HepG2 (cell line): ENCODE measurements around the gene UBAC1. TPM values are rescaled to one million over a fixed set of nuclear protein-coding genes. Genes with fewer than 3 reads are reported as not detected.
"Not testable (repeated sequence)": the region's sequence is repeated elsewhere in the genome, so short reads cannot be mapped to it uniquely, and the experiment has no call there.

Source experiments
- ATAC-seq: fragments of 200-7000 bp; cut with Tn5 transposase; 3 replicates; pipeline ENCODE4 v1.9.1; 2020; ENCODE audit warnings: mild to moderate bottlenecking, moderate library complexity
- BruUV-seq: library from RNA; stranded (reverse); fragments of 400-500 nt; replicated peaks from 2 replicates; lab custom pipeline; 2021; lab: Mats Ljungman, UMichigan
- CTCF ChIA-PET: fragments of 300-600 bp; formaldehyde crosslinking; extraction: SDS; loops from one replicate; lab custom pipeline; 2021; ENCODE audit warnings: low total read pairs, inconsistent platforms, low intra/inter-chr PET ratio; lab: Yijun Ruan, JAX
- POLR2A ChIA-PET: fragments of 350-600 bp; sonication (Branson Sonifier 250); formaldehyde crosslinking; loops from one replicate; lab custom pipeline; 2020; ENCODE audit warnings: antibody characterized with exemption, inconsistent platforms; lab: Yijun Ruan, JAX
- DNase-seq: peaks from one replicate; pipeline ENCODE4 v3.0.0-alpha.2; 2015; ENCODE audit warnings: low spot score
- FAIRE-seq: peaks from 3 replicates; lab custom pipeline; 2011; peaks lifted over from hg19 to GRCh38; lab: Jason Lieb, UNC
- H2AFZ ChIP-seq: one replicate; pipeline ENCODE4 v1.6.1; 2011; ENCODE audit warnings: low read length, inconsistent platforms
- H3K27ac ChIP-seq: fragments of 300-600 bp; 3 replicates; pipeline ENCODE4 v1.8.0; 2011; ENCODE audit warnings: mixed run types, mild to moderate bottlenecking, mixed read lengths, low read length, inconsistent platforms; ENCODE audit not compliant: insufficient read depth; ENCODE audit errors: extremely low read length
- H3K27me3 ChIP-seq, 2 experiments: fragments of 200-600 bp in 1 of 2; 2 replicates in 1 of 2; 3 replicates in 1 of 2; pipeline versions ENCODE4 v1.6.0 to v1.8.0; 2011; ENCODE audit warnings: low read length in 2 of 2, mild to moderate bottlenecking in 2 of 2, moderate library complexity in 2 of 2, inconsistent platforms in 1 of 2; ENCODE audit not compliant: insufficient read depth in 2 of 2, control insufficient read depth in 1 of 2
- H3K36me3 ChIP-seq, 2 experiments: fragments of 200-600 bp in 1 of 2; replicated peaks in 1 of 2; 2 replicates in 1 of 2; 3 replicates in 1 of 2; pipeline versions ENCODE4 v1.5.1 to v1.8.0; 2011; ENCODE audit warnings: low read length in 2 of 2, inconsistent platforms in 1 of 2; ENCODE audit not compliant: insufficient read depth in 2 of 2, control insufficient read depth in 1 of 2
- H3K4me1 ChIP-seq: 2 replicates; pipeline ENCODE4 v1.5.1; 2012; ENCODE audit warnings: low read length, inconsistent platforms; ENCODE audit not compliant: insufficient read depth
- H3K4me2 ChIP-seq: 2 replicates; pipeline ENCODE4 v1.6.0; 2011; ENCODE audit warnings: low read depth, low read length, inconsistent platforms
- H3K4me3 ChIP-seq, 3 experiments: fragments of 200-600 bp in 1 of 3; sonication (generic), shearing (Covaris generic) in 1 of 3; replicated peaks in 1 of 3; 2 replicates each; pipeline ENCODE4 v1.5.1; 2011 to 2016; ENCODE audit warnings: low read length in 3 of 3, inconsistent platforms in 2 of 3, low read depth in 2 of 3, mild to moderate bottlenecking in 2 of 3, control low read depth in 1 of 3, mixed read lengths in 1 of 3; ENCODE audit not compliant: insufficient read depth in 1 of 3
- H3K79me2 ChIP-seq: one replicate; pipeline ENCODE4 v1.6.1; 2011; ENCODE audit warnings: low read length, inconsistent platforms; ENCODE audit not compliant: insufficient read depth
- H3K9ac ChIP-seq: 2 replicates; pipeline ENCODE4 v1.6.0; 2011; ENCODE audit warnings: mild to moderate bottlenecking, low read depth, low read length, inconsistent platforms; ENCODE audit not compliant: insufficient read depth
- H3K9me3 ChIP-seq: 2 replicates; pipeline ENCODE4 v1.5.1; 2012; ENCODE audit warnings: mild to moderate bottlenecking, low read length
- H4K20me1 ChIP-seq: 2 replicates; pipeline ENCODE4 v1.6.0; 2011; ENCODE audit warnings: inconsistent platforms, mild to moderate bottlenecking, low read length, moderate library complexity; ENCODE audit not compliant: insufficient read depth
- ATF7 ChIP-seq, 2 experiments: fragments of 450-650 bp in 1 of 2; sonication (generic) in 1 of 2; formaldehyde crosslinking in 1 of 2; IDR thresholded peaks; 2 replicates each; pipeline versions ENCODE4 v1.4.0 to v1.6.1; 2016 to 2020; ENCODE audit warnings: antibody characterized with exemption in 1 of 2, mild to moderate bottlenecking in 1 of 2, missing genetic modification reagents in 1 of 2
- CREB1 ChIP-seq, 2 experiments: fragments of 450-650 bp in 1 of 2; IDR thresholded peaks; 2 replicates each; pipeline ENCODE4 v1.6.1; 2016 to 2017; ENCODE audit warnings: control low read depth in 1 of 2, mild to moderate bottlenecking in 1 of 2, missing compliant biosample characterization in 1 of 2, missing genetic modification characterization in 1 of 2
- ZNF142 ChIP-seq: sonication (generic); formaldehyde crosslinking; IDR thresholded peaks from 2 replicates; pipeline ENCODE4 v1.4.0; 2020; ENCODE audit warnings: missing genetic modification reagents
- WGBS: methylation state at CpG from one replicate; pipeline ENCODE4 v1.1.6; 2017; ENCODE audit warnings: low lambda C conversion rate; 5-methylcytosine and 5-hydroxymethylcytosine counted together
- in situ Hi-C: cut with HindIII; loops from 2 replicates; pipeline ENCODE4 v1.10.0; 2017; ENCODE audit warnings: low pct_unique_long_range_greater_than_20kb; ENCODE audit not compliant: extremely low pct_ligation_motif_present
- intact Hi-C: fragments of 100-400 bp; cut with micrococcal nuclease; formaldehyde crosslinking; loops from one replicate; pipeline ENCODE4 v1.10.0; 2022; ENCODE audit not compliant: unreplicated experiment
- polyA plus RNA-seq, 8 experiments: library from polyadenylated mRNA; depleted of rRNA in 3 of 8; stranded (reverse) in 7 of 8; unstranded in 1 of 8; fragments of >200 nt; fragmentation: Illumina TruSeq in 4 of 8; extraction: Trizol in 4 of 8; gene quantifications; 2 replicates each; pipeline versions ENCODE4 v1.2.1 to v1.2.3, GENCODE V29; 2011 to 2016; ENCODE audit warnings: low read depth in 4 of 8, missing spikeins in 1 of 8, mixed read lengths in 1 of 8; ENCODE audit not compliant: insufficient read depth in 1 of 8
- total RNA-seq, 5 experiments: library from RNA; depleted of rRNA; stranded (reverse); fragments of >200 nt; fragmentation: Illumina TruSeq; extraction: Trizol; gene quantifications; 2 replicates each; pipeline ENCODE4 v1.2.3, GENCODE V29; 2016; ENCODE audit warnings: low read depth in 1 of 5

UBAC1 gene
- total and polyA plus RNA-seq, 2 of the 13 experiments (the other 11 are each of a cell fraction or from before 2014, with no cell fraction given) = 32.2 to 34.1 TPM

DNA sequence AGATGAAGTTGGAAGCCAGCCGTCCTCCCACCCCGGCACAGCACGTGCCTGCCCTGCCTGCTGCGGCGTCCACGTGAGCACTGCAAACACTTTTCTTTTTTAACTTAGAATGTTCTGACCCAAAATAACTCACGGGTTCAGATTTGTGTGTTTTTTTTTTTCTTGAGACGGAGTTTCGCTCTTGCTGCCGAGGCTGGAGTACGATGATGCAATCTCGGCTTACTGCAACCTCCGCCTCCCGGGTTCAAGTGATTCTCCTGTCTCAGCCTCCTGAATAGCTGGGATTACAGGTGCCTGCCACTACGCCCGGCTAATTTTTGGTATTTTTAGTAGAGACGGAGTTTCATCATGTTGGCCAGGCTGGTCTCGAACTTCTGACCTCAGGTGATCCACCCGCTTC, 14.1 kb downstream of the UBAC1 start:
- POLR2A ChIA-PET = not testable (repeated sequence)

GRCh38 chr9:135946392-135946994, 14.7 kb downstream of the UBAC1 start:
- CTCF ChIA-PET = no interaction called here
- TF ChIP-seq ZNF142 (CRISPR knock-in tag) = no peak
- no peak for TF ChIP-seq CREB1 (IDR thresholded peaks at IDR 0.05)
- TF ChIP-seq CREB1 (CRISPR knock-in tag; IDR thresholded peaks at IDR 0.05) = no peak
- H3K9ac ChIP-seq = no peak overlapping the region
- in situ Hi-C loops (no loop called here), intact Hi-C loops (no loop called here)
- POLR2A ChIA-PET = no interaction called here
- no peaks in the 10 kb centered on the region for H4K20me1 ChIP-seq
- no peaks in the 10 kb centered on the region for H3K9me3 ChIP-seq
- no peaks in the 10 kb centered on the region for H3K27me3 ChIP-seq
- H3K4me2 ChIP-seq = no peak overlapping the region
- no peak overlapping the region for H3K4me3 ChIP-seq
- ATAC-seq = no peak
- H3K4me1 ChIP-seq = no peaks in the 10 kb centered on the region
- no peaks in the 10 kb centered on the region for H3K79me2 ChIP-seq
- no peak overlapping the region for H3K27ac ChIP-seq
- H3K36me3 ChIP-seq = peaks cover 16 to 61% of the 10 kb centered on the region in 2 experiments
- BruUV-seq = no TSS peak
- no peak for DNase-seq
- WGBS = 100% methylated on average over 6 of the region's 14 CpGs
- no peak overlapping the region for H2AFZ ChIP-seq
- FAIRE-seq = no peak

More for the DNA sequence above, 14.1 kb downstream of the UBAC1 start:
- ATAC-seq; H3K9me3 ChIP-seq; H3K27me3 ChIP-seq; H2AFZ ChIP-seq; H4K20me1 ChIP-seq; H3K79me2 ChIP-seq; intact Hi-C loops; H3K27ac ChIP-seq; H3K4me1 ChIP-seq; CTCF ChIA-PET; H3K9ac ChIP-seq; FAIRE-seq; BruUV-seq; in situ Hi-C loops; H3K4me2 ChIP-seq; H3K4me3 ChIP-seq; DNase-seq; TF ChIP-seq ATF7 (CRISPR knock-in tag; IDR thresholded peaks at IDR 0.05): not testable (repeated sequence)
- 99% methylated on average over 19 of the region's 19 CpGs for WGBS
- peaks cover 18 to 61% of the 10 kb centered on the region in 2 experiments for H3K36me3 ChIP-seq
- TF ChIP-seq ATF7 (IDR thresholded peaks at IDR 0.05) = peak; percentile 46; the same call in 1 of the 2 replicates
